Measurements from ENCODE around the gene SKA2. TPM values are rescaled to one million over a fixed set of nuclear protein-coding genes. Genes with fewer than 3 reads are reported as not detected.

The SKA2 gene
- total and polyA plus RNA-seq, 2 experiments from 2014 or later, result 50.5 to 140 TPM

DNA sequence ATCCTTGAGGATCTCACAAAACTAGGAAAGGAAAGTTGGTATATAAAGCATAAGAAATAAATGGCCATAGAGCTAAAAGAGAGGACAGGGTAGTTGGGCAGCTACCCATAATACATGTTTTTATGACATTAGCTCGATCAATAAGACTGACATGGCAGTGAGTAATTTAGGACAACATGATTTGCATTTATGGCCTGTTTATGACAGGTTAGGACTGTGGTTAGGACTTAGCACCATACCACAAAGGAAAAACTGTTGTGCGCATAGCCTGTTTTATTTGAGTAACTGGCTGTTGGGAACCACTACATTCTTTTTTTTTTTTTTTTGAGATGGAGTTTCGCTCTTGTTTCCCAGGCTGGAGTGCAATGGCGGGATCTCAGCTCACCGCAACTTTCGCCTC lies 30.3 kb downstream of the SKA2 start:
- H3F3A ChIP-seq (replicated peaks; ENCODE audit: low read depth), result no peaks in the 10 kb centered on the region
- no peaks in the 10 kb centered on the region for H3K9me3 Mint-ChIP-seq
- H3K79me2 ChIP-seq (replicated peaks; ENCODE audit: insufficient read depth), result peaks cover 45% of the 10 kb centered on the region
- no peaks in the 10 kb centered on the region for H3K9me2 ChIP-seq (ENCODE audit: insufficient read depth)
- H3K4me1 Mint-ChIP-seq, result no peaks in the 10 kb centered on the region
- H3K4me3 ChIP-seq, result no peak overlapping the region
- ATAC-seq, result no peak
- DNase-seq (ENCODE audit: low spot score), result no peak
- no peak overlapping the region for H3K27ac ChIP-seq (ENCODE audit: low read depth)
- H3K4me1 ChIP-seq (ENCODE audit: insufficient read depth), result no peaks in the 10 kb centered on the region
- peaks cover 2% of the 10 kb centered on the region for H3K27me3 Mint-ChIP-seq (ENCODE audit: insufficient read depth, low read depth, poor library complexity)
- H3K4me2 ChIP-seq, result no peak overlapping the region
- no peaks in the 10 kb centered on the region for H3K27me3 ChIP-seq (ENCODE audit: insufficient read depth)
- peaks cover 11% of the 10 kb centered on the region for H3K36me3 ChIP-seq (ENCODE audit: insufficient read depth)
- H4K20me1 ChIP-seq (replicated peaks; ENCODE audit: insufficient read depth), result peaks cover 7% of the 10 kb centered on the region
- H2AFZ ChIP-seq, result no peak overlapping the region
- TF ChIP-seq NANOG (IDR thresholded peaks at IDR 0.05; ENCODE audit: borderline replicate concordance) (no peak), EZH2 (IDR thresholded peaks at IDR 0.05; ENCODE audit: low read depth, unreplicated experiment) (no peak), CREB1 (CRISPR knock-in tag; IDR thresholded peaks at IDR 0.05; ENCODE audit: low read depth) (no peak), JUNB (IDR thresholded peaks at IDR 0.05; ENCODE audit: unreplicated experiment) (no peak), ZNF331 (CRISPR knock-in tag; IDR thresholded peaks at IDR 0.05; ENCODE audit: low read depth) (no peak), EZH2phosphoT487 (IDR thresholded peaks at IDR 0.05; ENCODE audit: unreplicated experiment) (no peak), STAT1 (IDR thresholded peaks at IDR 0.05; ENCODE audit: unreplicated experiment) (no peak), ZNF114 (CRISPR knock-in tag; IDR thresholded peaks at IDR 0.05) (no peak), POLR2AphosphoS5 (IDR thresholded peaks at IDR 0.05; ENCODE audit: low read depth) (no peak)
- TF ChIP-seq, protein P1, sequence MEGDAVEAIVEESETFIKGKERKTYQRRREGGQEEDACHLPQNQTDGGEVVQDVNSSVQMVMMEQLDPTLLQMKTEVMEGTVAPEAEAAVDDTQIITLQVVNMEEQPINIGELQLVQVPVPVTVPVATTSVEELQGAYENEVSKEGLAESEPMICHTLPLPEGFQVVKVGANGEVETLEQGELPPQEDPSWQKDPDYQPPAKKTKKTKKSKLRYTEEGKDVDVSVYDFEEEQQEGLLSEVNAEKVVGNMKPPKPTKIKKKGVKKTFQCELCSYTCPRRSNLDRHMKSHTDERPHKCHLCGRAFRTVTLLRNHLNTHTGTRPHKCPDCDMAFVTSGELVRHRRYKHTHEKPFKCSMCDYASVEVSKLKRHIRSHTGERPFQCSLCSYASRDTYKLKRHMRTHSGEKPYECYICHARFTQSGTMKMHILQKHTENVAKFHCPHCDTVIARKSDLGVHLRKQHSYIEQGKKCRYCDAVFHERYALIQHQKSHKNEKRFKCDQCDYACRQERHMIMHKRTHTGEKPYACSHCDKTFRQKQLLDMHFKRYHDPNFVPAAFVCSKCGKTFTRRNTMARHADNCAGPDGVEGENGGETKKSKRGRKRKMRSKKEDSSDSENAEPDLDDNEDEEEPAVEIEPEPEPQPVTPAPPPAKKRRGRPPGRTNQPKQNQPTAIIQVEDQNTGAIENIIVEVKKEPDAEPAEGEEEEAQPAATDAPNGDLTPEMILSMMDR (conservative IDR thresholded peaks at IDR 0.05; ENCODE audit: low read depth in 2 of 2), result no peak
- TF ChIP-seq, protein P2, sequence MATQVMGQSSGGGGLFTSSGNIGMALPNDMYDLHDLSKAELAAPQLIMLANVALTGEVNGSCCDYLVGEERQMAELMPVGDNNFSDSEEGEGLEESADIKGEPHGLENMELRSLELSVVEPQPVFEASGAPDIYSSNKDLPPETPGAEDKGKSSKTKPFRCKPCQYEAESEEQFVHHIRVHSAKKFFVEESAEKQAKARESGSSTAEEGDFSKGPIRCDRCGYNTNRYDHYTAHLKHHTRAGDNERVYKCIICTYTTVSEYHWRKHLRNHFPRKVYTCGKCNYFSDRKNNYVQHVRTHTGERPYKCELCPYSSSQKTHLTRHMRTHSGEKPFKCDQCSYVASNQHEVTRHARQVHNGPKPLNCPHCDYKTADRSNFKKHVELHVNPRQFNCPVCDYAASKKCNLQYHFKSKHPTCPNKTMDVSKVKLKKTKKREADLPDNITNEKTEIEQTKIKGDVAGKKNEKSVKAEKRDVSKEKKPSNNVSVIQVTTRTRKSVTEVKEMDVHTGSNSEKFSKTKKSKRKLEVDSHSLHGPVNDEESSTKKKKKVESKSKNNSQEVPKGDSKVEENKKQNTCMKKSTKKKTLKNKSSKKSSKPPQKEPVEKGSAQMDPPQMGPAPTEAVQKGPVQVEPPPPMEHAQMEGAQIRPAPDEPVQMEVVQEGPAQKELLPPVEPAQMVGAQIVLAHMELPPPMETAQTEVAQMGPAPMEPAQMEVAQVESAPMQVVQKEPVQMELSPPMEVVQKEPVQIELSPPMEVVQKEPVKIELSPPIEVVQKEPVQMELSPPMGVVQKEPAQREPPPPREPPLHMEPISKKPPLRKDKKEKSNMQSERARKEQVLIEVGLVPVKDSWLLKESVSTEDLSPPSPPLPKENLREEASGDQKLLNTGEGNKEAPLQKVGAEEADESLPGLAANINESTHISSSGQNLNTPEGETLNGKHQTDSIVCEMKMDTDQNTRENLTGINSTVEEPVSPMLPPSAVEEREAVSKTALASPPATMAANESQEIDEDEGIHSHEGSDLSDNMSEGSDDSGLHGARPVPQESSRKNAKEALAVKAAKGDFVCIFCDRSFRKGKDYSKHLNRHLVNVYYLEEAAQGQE (IDR thresholded peaks at IDR 0.05; ENCODE audit: unreplicated experiment), result no peak
- TF ChIP-seq, protein P3, sequence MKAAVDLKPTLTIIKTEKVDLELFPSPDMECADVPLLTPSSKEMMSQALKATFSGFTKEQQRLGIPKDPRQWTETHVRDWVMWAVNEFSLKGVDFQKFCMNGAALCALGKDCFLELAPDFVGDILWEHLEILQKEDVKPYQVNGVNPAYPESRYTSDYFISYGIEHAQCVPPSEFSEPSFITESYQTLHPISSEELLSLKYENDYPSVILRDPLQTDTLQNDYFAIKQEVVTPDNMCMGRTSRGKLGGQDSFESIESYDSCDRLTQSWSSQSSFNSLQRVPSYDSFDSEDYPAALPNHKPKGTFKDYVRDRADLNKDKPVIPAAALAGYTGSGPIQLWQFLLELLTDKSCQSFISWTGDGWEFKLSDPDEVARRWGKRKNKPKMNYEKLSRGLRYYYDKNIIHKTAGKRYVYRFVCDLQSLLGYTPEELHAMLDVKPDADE (IDR thresholded peaks at IDR 0.05), result no peak
- TF ChIP-seq, protein P4, sequence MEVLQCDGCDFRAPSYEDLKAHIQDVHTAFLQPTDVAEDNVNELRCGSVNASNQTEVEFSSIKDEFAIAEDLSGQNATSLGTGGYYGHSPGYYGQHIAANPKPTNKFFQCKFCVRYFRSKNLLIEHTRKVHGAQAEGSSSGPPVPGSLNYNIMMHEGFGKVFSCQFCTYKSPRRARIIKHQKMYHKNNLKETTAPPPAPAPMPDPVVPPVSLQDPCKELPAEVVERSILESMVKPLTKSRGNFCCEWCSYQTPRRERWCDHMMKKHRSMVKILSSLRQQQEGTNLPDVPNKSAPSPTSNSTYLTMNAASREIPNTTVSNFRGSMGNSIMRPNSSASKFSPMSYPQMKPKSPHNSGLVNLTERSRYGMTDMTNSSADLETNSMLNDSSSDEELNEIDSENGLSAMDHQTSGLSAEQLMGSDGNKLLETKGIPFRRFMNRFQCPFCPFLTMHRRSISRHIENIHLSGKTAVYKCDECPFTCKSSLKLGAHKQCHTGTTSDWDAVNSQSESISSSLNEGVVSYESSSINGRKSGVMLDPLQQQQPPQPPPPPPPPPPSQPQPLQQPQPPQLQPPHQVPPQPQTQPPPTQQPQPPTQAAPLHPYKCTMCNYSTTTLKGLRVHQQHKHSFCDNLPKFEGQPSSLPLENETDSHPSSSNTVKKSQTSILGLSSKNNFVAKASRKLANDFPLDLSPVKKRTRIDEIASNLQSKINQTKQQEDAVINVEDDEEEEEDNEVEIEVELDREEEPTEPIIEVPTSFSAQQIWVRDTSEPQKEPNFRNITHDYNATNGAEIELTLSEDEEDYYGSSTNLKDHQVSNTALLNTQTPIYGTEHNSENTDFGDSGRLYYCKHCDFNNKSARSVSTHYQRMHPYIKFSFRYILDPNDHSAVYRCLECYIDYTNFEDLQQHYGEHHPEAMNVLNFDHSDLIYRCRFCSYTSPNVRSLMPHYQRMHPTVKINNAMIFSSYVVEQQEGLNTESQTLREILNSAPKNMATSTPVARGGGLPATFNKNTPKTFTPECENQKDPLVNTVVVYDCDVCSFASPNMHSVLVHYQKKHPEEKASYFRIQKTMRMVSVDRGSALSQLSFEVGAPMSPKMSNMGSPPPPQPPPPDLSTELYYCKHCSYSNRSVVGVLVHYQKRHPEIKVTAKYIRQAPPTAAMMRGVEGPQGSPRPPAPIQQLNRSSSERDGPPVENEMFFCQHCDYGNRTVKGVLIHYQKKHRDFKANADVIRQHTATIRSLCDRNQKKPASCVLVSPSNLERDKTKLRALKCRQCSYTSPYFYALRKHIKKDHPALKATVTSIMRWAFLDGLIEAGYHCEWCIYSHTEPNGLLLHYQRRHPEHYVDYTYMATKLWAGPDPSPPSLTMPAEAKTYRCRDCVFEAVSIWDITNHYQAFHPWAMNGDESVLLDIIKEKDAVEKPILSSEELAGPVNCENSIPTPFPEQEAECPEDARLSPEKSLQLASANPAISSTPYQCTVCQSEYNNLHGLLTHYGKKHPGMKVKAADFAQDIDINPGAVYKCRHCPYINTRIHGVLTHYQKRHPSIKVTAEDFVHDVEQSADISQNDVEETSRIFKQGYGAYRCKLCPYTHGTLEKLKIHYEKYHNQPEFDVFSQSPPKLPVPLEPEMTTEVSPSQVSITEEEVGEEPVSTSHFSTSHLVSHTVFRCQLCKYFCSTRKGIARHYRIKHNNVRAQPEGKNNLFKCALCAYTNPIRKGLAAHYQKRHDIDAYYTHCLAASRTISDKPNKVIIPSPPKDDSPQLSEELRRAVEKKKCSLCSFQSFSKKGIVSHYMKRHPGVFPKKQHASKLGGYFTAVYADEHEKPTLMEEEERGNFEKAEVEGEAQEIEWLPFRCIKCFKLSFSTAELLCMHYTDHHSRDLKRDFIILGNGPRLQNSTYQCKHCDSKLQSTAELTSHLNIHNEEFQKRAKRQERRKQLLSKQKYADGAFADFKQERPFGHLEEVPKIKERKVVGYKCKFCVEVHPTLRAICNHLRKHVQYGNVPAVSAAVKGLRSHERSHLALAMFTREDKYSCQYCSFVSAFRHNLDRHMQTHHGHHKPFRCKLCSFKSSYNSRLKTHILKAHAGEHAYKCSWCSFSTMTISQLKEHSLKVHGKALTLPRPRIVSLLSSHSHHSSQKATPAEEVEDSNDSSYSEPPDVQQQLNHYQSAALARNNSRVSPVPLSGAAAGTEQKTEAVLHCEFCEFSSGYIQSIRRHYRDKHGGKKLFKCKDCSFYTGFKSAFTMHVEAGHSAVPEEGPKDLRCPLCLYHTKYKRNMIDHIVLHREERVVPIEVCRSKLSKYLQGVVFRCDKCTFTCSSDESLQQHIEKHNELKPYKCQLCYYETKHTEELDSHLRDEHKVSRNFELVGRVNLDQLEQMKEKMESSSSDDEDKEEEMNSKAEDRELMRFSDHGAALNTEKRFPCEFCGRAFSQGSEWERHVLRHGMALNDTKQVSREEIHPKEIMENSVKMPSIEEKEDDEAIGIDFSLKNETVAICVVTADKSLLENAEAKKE (CRISPR knock-in tag; IDR thresholded peaks at IDR 0.05), result no peak
- H3K36me3 Mint-ChIP-seq (ENCODE audit: low read depth), result peaks cover 47% of the 10 kb centered on the region
- H3K27ac Mint-ChIP-seq, result no peak overlapping the region
- H3K4me3 Mint-ChIP-seq, result no peak overlapping the region

Measured in GM23338 (cell line).